H1 (cell line): Measurements from ENCODE around the gene LRRC74A. TPM values are rescaled to one million over a fixed set of nuclear protein-coding genes. Genes with fewer than 3 reads are reported as not detected.

Experiments
- FOSL1 ChIP-seq: IDR thresholded peaks from 2 replicates; pipeline ENCODE4 v1.6.1; 2011; ENCODE audit warnings: mild to moderate bottlenecking, low read depth, low read length, moderate library complexity; ENCODE audit not compliant: insufficient read depth
- KDM1A ChIP-seq: fragments of 200-600, 300-600 bp; sonication (generic); IDR thresholded peaks from 2 replicates; pipeline ENCODE4 v1.7.1; 2016; ENCODE audit warnings: mild to moderate bottlenecking, low read length, borderline replicate concordance
- RAD21 ChIP-seq, 2 experiments: IDR thresholded peaks in 1 of 2; conservative IDR thresholded peaks in 1 of 2; 2 replicates each; pipeline ENCODE4 v1.6.1; 2011; ENCODE audit warnings: low read depth in 2 of 2, low read length in 2 of 2, improper control_type of control experiment in 1 of 2, inconsistent platforms in 1 of 2, mild to moderate bottlenecking in 1 of 2, moderate library complexity in 1 of 2
- polyA plus RNA-seq, 7 experiments: library from polyadenylated mRNA; depleted of rRNA in 3 of 7; stranded (reverse) in 5 of 7; unstranded in 2 of 7; fragments of >200 nt in 5 of 7; fragments of 200-250 nt in 2 of 7; gene quantifications; 1 replicate in 5 of 7; 2 replicates in 1 of 7; 4 replicates in 1 of 7; pipeline versions ENCODE4 v1.2.1 to v1.2.3, GENCODE V29; 2011 to 2013; ENCODE audit warnings: missing spikeins in 2 of 7, mixed read lengths in 2 of 7
- total RNA-seq: library from RNA; stranded (reverse); fragmentation: NEBNext Ultra II Directional; extraction: Animal tissue kit (Norgen Biotek cat#: 25700); gene quantifications from 2 replicates; pipeline ENCODE4 v1.2.1, GENCODE V29; 2021

The LRRC74A gene
- total and polyA plus RNA-seq, 2 of the 8 experiments (the other 6 are each of a cell fraction or from before 2014, with no cell fraction given) = not detected

DNA sequence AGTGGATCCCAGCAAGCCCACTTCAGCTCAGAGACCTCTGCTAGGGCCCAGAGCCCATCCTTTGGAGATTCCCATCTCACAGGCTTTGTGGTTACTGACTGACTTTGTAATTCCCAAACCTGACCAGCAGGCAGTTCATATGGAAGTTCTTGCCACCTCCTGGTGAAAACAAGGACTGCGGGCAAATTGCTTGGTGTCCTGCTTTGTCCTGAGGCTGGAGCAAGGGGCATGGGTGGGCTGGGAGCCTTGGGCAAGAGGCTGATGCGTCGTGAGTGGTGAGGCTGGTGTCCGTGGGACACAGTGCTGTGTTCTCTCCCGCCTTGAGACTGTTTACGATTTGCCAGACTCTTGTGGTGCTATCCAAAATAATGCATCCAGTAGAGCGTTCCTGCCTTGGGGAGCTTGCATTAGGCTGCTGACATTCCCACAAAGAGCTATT is 91.0 kb downstream of the LRRC74A start (continued):
- peak; percentile 65 to 83 for TF ChIP-seq RAD21 (IDR thresholded peaks at IDR 0.05 in 1 of 2, conservative IDR thresholded peaks at IDR 0.05 in 1 of 2; ENCODE audit: low read depth in 2 of 2, low read length in 2 of 2)
- TF ChIP-seq KDM1A = no peak
- TF ChIP-seq FOSL1 = no peak
